Stimulated activated CD4-positive, alpha-beta T cell treated with anti-CD3 and anti-CD28 coated beads, Interleukin-1b, Interleukin-23, amount 100 ng/mL, for 4 hours (primary cell): ENCODE results near the gene TBC1D3G.
"Not testable (repeated sequence)": the region's sequence is repeated elsewhere in the genome, so short reads cannot be mapped to it uniquely, and the experiment has no call there.

Experiments
- DNase-seq, 2 donors: peaks; one replicate each; pipeline ENCODE4 v3.0.0-alpha.2; 2020; ENCODE audit warnings: low read depth in 2 of 2

The TBC1D3G gene

DNA sequence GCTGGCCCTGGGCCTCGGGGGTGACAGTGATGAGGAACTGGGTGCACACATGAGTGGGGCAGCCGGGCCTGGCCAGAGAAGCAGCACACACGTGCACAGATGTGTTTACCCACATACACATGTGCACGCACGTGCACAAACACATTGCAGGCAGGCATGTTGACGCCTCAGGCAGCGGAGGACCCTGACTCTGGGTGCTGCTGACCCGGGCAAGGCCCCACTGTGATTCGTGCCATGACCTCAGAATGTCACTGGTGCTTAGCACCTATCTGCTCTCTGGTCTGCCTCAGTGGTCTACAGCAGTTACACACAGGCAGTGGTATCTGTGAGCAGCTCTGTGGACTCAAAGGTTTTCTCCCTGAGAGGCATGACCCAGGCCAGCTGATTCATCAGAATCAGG is at the start of gene TBC1D3G:
TSS of gene TBC1D3G (plus strand) at position 301 of the 400 bp plus-strand sequence. CDS start 1,528 bp downstream, outside the sequence.
- not testable (repeated sequence) for DNase-seq

DNA sequence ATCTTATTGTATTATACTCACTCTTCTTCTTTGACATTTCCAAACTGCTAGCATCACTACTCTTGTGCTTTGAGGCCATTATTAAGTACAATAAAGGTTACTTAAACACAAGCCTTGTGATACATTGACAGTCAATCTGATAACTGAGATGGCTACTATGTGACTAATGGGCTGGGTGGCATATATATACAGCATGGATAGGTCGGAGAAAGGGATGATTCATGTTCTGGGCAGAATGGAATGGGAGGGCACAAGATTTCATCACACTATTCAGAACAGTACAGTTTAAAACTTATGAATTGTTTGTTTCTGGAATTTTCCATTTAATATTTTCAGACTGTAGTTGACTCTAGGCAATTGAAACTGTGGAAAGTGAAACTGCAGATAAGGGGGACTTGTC is 40.4 kb upstream of the TBC1D3G start:
- DNase-seq, result not testable (repeated sequence)

DNA sequence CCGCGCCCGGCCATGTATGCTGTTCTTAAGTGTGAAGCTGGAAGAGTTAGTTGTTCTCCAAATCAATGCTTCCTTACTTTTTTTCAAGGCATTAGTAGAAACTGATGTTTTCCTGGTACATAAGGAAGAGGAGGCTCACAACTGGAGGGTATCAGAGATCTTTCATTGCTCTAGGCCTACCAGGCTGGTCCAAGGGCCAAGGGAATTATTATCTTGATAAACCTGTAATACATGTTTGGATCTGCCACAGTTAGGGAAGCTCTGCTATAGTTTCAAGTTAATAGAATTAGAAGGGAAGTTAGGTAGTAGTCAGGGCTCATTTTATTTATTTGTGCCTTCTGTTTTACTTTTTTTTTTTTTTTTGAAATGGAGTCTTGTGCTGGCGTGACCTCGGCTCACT is 39.5 kb upstream of the TBC1D3G start:
- not testable (repeated sequence) for DNase-seq

GRCh38 chr17:36289965-36290612 is 33.6 kb upstream of the TBC1D3G start:
- not testable (repeated sequence) for DNase-seq

DNA sequence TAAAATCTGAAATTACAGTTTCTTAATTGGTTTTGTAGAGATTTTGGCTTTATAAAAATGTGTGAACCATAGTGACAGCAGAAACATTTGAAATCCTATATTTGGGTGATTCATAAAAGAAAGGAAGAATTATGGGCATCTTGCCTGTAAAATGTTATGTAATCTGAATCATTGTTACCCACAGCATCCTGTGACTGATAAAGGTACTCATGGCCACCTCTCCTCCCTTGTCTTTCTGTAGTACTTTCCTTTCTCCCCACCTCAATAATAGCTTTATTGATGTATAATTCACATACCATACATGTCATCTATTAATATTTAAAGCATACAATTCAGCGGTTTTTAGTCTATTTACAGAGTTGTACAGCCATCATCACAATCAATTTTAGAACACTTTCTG is 28.5 kb upstream of the TBC1D3G start:
- DNase-seq, result not testable (repeated sequence)

DNA sequence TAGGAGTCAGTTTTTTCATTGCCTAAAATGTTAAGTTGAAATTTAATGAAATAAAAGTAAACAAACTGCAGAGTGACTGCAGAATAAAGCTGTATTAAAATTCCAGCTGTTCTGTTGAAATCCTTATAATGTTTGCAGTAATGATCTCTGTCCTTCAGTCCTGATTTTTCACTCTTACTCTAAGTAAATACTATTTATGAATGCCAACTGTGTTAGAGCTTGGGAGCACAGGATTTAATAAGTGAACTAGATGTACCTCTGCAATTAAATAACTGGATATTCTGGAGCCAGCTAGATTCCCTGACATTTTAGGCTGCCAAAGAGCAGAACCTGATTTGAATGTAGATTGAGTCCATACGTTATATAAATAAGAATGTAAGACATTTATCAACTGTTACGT is 7.9 kb upstream of the TBC1D3G start:
- not testable (repeated sequence) for DNase-seq

DNA sequence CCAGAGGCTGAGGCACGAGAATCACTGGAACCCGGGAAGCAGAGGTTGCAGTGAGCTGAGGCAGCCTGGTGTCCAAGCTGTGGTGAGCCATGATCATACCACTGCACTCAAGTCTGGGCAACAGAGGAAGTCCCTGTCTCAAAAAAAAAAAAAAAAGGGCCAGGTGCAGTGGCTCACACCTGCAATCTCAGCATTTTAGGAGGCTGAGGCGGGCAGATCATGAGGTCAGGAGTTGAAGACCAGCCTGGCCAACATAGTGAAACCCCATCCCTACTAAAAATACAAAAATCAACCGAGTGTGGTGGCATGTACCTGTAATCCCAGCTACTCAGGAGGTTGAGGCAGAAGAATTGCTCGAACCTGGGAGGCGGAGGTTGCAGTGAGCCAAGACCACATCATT is 38.8 kb downstream of the TBC1D3G start:
- not testable (repeated sequence) for DNase-seq

- not testable (repeated sequence) for DNase-seq
Observed at GRCh38 chr17:36375938-36376337, 52.3 kb downstream of the TBC1D3G start.
